MCF 10A (cell line): ENCODE data around the gene PKD2. TPM values are rescaled to one million over a fixed set of nuclear protein-coding genes. Genes with fewer than 3 reads are reported as not detected.
"Not testable (repeated sequence)": the region's sequence is repeated elsewhere in the genome, so short reads cannot be mapped to it uniquely, and the experiment has no call there.

Experiments
- BruUV-seq: library from RNA; stranded (reverse); fragments of 400-500 nt; replicated peaks from 2 replicates; lab custom pipeline; 2021; lab: Mats Ljungman, UMichigan
- CTCF ChIA-PET: fragments of 300-600 bp; sonication (Branson Sonifier 250); formaldehyde crosslinking; extraction: SDS; loops from one replicate; lab custom pipeline; 2021; ENCODE audit warnings: antibody characterized with exemption, inconsistent platforms; lab: Yijun Ruan, JAX
- POLR2A ChIA-PET: fragments of 300-600, 350-650 bp; sonication (Branson Sonifier 250); formaldehyde crosslinking; extraction: SDS; loops from one replicate; lab custom pipeline; 2020; ENCODE audit warnings: antibody characterized with exemption, inconsistent platforms; lab: Yijun Ruan, JAX
- DNase-seq: peaks from one replicate; pipeline ENCODE4 v3.0.0-alpha.2; 2018; ENCODE audit not compliant: unreplicated experiment
- H3K27ac Mint-ChIP-seq: one replicate; pipeline ENCODE4 v1.8.0; 2022; ENCODE audit warnings: mild to moderate bottlenecking, low read depth, mixed read lengths; ENCODE audit not compliant: unreplicated experiment
- H3K27me3 Mint-ChIP-seq: one replicate; pipeline ENCODE4 v1.8.0; 2022; ENCODE audit warnings: mixed read lengths; ENCODE audit not compliant: insufficient read depth, unreplicated experiment
- H3K36me3 Mint-ChIP-seq: one replicate; pipeline ENCODE4 v1.8.0; 2022; ENCODE audit warnings: mild to moderate bottlenecking, moderate library complexity, mixed read lengths; ENCODE audit not compliant: insufficient read depth, unreplicated experiment
- H3K4me1 Mint-ChIP-seq: one replicate; pipeline ENCODE4 v1.8.0; 2022; ENCODE audit warnings: mixed read lengths; ENCODE audit not compliant: insufficient read depth, unreplicated experiment
- H3K4me3 Mint-ChIP-seq: one replicate; pipeline ENCODE4 v1.8.0; 2022; ENCODE audit warnings: mild to moderate bottlenecking, moderate library complexity, mixed read lengths; ENCODE audit not compliant: unreplicated experiment
- H3K9me3 Mint-ChIP-seq: one replicate; pipeline ENCODE4 v1.8.0; 2022; ENCODE audit warnings: mixed read lengths; ENCODE audit not compliant: unreplicated experiment
- CTCF ChIP-seq: fragments of 200-600 bp; IDR thresholded peaks from one replicate; pipeline ENCODE4 v1.8.0; 2022; ENCODE audit warnings: antibody characterized with exemption, mild to moderate bottlenecking; ENCODE audit not compliant: unreplicated experiment
- intact Hi-C: fragments of 100-400 bp; cut with micrococcal nuclease; formaldehyde crosslinking; loops from 2 replicates; pipeline ENCODE4 v1.14.1; 2022
- total RNA-seq: library from RNA; stranded (reverse); gene quantifications from 2 replicates; pipeline ENCODE4 v1.2.3, GENCODE V29; 2022

PKD2 gene
- total RNA-seq, 1 experiment from 2014 or later, result 29.5 TPM

GRCh38 chr4:88018466-88018865, 11.0 kb downstream of the PKD2 start:
- DNase-seq, result no peak
- CTCF ChIA-PET, result no interaction called here
- no TSS peak for BruUV-seq
- Mint-ChIP-seq H3K4me3 (peak overlapping the region; percentile 5), H3K9me3 (no peaks in the 10 kb centered on the region), H3K27ac (peak overlapping the region; percentile 78), H3K27me3 (no peaks in the 10 kb centered on the region), H3K36me3 (peaks cover 17% of the 10 kb centered on the region), H3K4me1 (peaks cover 20% of the 10 kb centered on the region)
- TF ChIP-seq CTCF, result no peak
- intact Hi-C loops, result no loop called here
- POLR2A ChIA-PET, result interaction anchor here (0.8 to 1.2 kb wide), 2 partner anchors 9 to 13 kb away, joined by 3 to 4 read pairs; no protein-coding TSS in a partner anchor

- Mint-ChIP-seq H3K4me3 (no peak overlapping the region), H3K27ac (no peak overlapping the region)
- no TSS peak for BruUV-seq
Observed at GRCh38 chr4:88021824-88022223, 14.4 kb downstream of the PKD2 start.

GRCh38 chr4:88022289-88022688, 14.9 kb downstream of the PKD2 start:
- POLR2A ChIA-PET, result interaction anchor here (2.3 kb wide), 1 partner anchor 13 kb away, joined by 18 read pairs; no protein-coding TSS in a partner anchor
- Mint-ChIP-seq H3K36me3 (peaks cover 30% of the 10 kb centered on the region), H3K9me3 (peaks cover 12% of the 10 kb centered on the region), H3K4me1 (peaks cover 16% of the 10 kb centered on the region), H3K4me3 (no peak overlapping the region), H3K27ac (no peak overlapping the region), H3K27me3 (no peaks in the 10 kb centered on the region)
- CTCF ChIA-PET, result interaction anchor here (0.7 to 3.3 kb wide), 5 partner anchors 8 to 493 kb away, joined by 3 to 15 read pairs (median 4); no protein-coding TSS in a partner anchor
- intact Hi-C loops, result no loop called here
- no TSS peak for BruUV-seq
- no peak for DNase-seq
- no peak for TF ChIP-seq CTCF

More at GRCh38 chr4:88021824-88022223, 14.4 kb downstream of the PKD2 start:
- intact Hi-C loops, result no loop called here
- peaks cover 12% of the 10 kb centered on the region for H3K9me3 Mint-ChIP-seq
- no peak for TF ChIP-seq CTCF
- no peak for DNase-seq
- no peaks in the 10 kb centered on the region for H3K27me3 Mint-ChIP-seq
- CTCF ChIA-PET, result interaction anchor here (0.7 to 3.3 kb wide), 7 partner anchors 7 to 494 kb away, joined by 3 to 15 read pairs (median 4); no protein-coding TSS in a partner anchor
- POLR2A ChIA-PET, result interaction anchor here (1.0 to 2.3 kb wide), 2 partner anchors 13 to 676 kb away, joined by 3 to 18 read pairs; partner anchors contain the start of gene NAP1L5
- H3K4me1 Mint-ChIP-seq, result peaks cover 14% of the 10 kb centered on the region
- H3K36me3 Mint-ChIP-seq, result peaks cover 30% of the 10 kb centered on the region

GRCh38 chr4:88025868-88026661, 18.6 kb downstream of the PKD2 start:
- peaks cover 12% of the 10 kb centered on the region for H3K9me3 Mint-ChIP-seq
- POLR2A ChIA-PET, result interaction anchor here (1.3 kb wide), 1 partner anchor 17 kb away, joined by 7 read pairs; no protein-coding TSS in a partner anchor
- BruUV-seq, H3K27ac Mint-ChIP-seq, H3K27me3 Mint-ChIP-seq, DNase-seq, intact Hi-C loops, H3K4me3 Mint-ChIP-seq: not testable (repeated sequence)
- CTCF ChIA-PET, result interaction anchor here (1.0 kb wide), 1 partner anchor 186 kb away, joined by 3 read pairs; no protein-coding TSS in a partner anchor
- H3K4me1 Mint-ChIP-seq, result peaks cover 22% of the 10 kb centered on the region
- peaks cover 33% of the 10 kb centered on the region for H3K36me3 Mint-ChIP-seq
